NT2/D1 (cell line): Measurements from ENCODE around the gene ATP6V0E1.

Source experiments
- YY1 ChIP-seq: IDR thresholded peaks from 2 replicates; pipeline ENCODE4 v1.6.1; 2011; ENCODE audit not compliant: insufficient read length, insufficient read depth
- ZNF274 ChIP-seq: IDR thresholded peaks from 2 replicates; pipeline ENCODE4 v1.6.1; 2011; ENCODE audit warnings: mild to moderate bottlenecking, low read depth, low read length

DNA sequence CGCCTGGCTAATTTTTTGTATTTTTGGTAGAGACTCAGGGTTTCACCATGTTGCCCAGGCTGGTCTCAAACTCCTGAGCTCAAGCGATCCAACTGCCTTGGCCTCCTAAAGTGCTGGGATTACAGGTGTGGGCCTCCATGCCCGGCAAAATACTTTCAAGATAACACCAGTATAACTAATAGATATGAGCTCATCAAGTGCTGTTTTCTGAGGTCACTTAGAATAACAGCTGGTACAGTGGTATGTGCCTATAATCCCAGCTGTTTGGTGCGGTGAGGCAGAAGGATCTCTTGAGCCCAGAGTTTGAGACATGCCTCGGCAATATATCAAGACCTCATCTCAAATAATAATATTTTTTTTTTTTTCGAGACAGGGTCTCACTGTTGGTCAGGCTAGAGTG, 42.1 kb downstream of the ATP6V0E1 start:
- no peak for TF ChIP-seq YY1
- TF ChIP-seq ZNF274: no peak
